OCI-M2 (cell line): ENCODE results near the gene MEN1.
"Not testable (repeated sequence)": the region's sequence is repeated elsewhere in the genome, so short reads cannot be mapped to it uniquely, and the experiment has no call there.

Source experiments
- DNase-seq: peaks from one replicate; lab custom pipeline; 2025; ENCODE audit not compliant: unreplicated experiment; lab: John Stamatoyannopoulos, UW

Gene MEN1

DNA sequence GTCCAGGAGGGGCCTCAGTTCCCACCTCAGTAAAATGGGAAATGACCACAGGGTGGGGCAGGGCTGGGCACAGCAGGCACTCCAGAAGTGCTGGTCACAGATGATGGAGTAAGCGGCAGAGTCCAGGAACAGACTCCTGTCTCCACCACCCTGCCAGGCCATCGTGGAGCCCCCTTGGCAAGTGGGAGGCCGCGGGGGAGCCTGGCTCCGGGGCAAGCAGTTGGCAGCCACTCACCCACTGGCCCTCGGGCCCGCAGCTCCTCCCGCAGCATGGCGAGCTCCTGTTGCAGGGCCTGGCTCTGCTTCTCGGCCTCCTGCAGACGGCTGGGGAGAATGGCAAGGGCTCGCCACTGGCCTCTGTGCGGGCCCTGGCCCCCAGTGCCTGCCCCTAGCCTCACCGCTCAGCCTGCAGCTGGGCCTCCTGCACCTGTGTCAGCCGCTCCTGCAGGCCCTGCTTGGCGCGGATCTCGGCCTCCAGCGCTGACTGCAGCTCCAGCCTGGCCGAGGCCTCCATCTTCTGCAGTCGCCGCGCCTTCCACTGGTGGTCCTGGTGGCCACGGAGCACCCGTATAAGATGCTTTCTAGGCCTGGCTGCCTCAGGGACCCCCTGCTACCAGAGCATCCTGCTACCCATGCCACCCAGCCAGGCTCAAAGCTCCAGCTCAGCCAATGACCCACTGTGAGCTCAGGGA, 23.8 kb upstream of the MEN1 start:
- DNase-seq = no peak

GRCh38 chr11:64833509-64833908, 23.2 kb upstream of the MEN1 start:
- DNase-seq = no peak

GRCh38 chr11:64833198-64833502, 22.8 kb upstream of the MEN1 start:
- DNase-seq = no peak

- no peak for DNase-seq
Measured at GRCh38 chr11:64832467-64833197, 22.3 kb upstream of the MEN1 start.

GRCh38 chr11:64831411-64831891, 21.1 kb upstream of the MEN1 start:
- no peak for DNase-seq

GRCh38 chr11:64829536-64830251, 19.3 kb upstream of the MEN1 start:
- DNase-seq = no peak

GRCh38 chr11:64827451-64827839, 17.1 kb upstream of the MEN1 start:
- no peak for DNase-seq

GRCh38 chr11:64826578-64827450, 16.5 kb upstream of the MEN1 start:
- DNase-seq = no peak

DNA sequence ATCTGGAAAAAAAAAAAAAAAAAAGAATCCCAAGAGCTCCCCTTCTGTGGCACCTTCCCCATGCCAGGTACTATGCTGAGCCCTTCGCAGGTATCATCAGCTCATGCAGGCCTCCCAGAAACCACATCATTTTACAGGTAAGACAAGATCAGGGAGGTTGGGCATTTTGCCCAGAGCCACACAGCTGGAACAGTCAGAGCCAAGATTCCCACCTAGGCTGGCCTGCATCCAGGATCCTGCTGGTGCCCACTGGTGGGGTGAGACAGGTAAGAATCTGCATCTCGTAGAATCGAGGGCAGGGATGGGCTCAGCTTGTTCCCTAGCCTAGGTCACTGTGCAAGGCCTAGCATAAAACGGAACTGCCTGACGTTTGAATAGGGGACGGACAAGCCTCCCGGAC, 15.7 kb upstream of the MEN1 start:
- DNase-seq = no peak

- DNase-seq = no peak
Measured at GRCh38 chr11:64823568-64824119, 13.3 kb upstream of the MEN1 start.

GRCh38 chr11:64817476-64817875, 7.1 kb upstream of the MEN1 start:
- no peak for DNase-seq

DNA sequence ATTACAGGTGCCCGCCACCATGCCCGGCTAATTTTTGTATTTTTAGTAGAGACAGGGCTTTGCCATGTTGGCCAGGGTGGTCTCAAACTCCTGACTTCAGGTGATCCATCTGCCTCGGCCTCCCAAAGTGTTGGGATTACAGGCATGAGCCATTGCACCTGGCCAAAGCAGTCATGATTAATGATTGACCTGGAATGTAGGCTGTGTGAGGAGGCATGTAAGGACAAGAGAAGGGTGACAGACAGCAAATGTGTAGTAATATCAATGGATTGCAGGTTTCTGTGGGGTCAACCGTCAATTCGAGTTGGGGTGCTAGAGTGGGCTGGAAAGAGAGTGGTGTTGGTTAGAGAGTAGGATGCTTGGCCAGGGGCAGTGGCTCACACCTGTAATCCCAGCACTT, 5.1 kb upstream of the MEN1 start:
- not testable (repeated sequence) for DNase-seq

- DNase-seq = no peak
Measured at GRCh38 chr11:64814712-64815187, 4.4 kb upstream of the MEN1 start.

DNA sequence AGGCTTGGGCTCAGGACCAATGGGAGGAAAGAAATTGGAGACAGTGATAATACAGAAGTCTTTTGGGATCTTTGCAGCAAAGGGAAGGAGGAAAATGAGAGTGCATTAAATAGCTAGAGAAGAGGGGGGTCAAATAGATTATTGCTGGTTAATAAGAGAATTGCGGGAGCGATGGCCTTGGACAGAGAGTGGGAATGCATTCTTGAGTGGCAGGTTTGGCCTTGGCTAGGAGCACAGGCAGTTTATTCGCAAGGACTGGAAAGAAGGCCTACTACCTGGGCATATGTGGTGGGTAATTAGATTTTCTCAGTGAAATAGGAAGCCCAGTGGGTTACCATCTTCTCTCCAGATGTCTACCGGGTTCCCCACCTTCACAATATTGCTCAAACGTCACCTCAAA, 3.5 kb upstream of the MEN1 start:
- no peak for DNase-seq

GRCh38 chr11:64810891-64811272, 531 bp upstream of the MEN1 start:
- no peak for DNase-seq

DNA sequence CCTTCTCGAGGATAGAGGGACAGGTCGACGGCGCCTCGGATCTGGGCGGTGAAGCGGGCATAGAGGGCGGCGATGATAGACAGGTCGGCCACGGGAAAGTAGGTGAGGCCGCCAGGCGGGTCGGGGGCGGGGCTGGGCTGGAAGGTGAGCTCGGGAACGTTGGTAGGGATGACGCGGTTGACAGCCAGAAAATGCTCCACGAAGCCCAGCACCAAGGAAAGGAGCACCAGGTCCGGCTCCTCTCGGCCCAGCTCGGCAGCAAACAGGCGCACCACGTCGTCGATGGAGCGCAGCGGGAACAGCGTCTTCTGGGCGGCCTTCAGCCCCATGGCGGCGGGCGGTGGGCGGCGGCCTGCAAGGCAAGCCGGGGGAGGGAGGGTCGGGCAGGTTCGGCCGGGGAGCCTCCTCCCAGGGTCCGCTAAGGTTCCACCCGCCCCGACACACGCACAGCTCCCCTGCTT, 540 bp downstream of the MEN1 start:
- no peak for DNase-seq

- DNase-seq = no peak
Measured at GRCh38 chr11:64805481-64805880, 4.9 kb downstream of the MEN1 start.

- DNase-seq = no peak
Measured at GRCh38 chr11:64804346-64805210, 5.8 kb downstream of the MEN1 start.

DNA sequence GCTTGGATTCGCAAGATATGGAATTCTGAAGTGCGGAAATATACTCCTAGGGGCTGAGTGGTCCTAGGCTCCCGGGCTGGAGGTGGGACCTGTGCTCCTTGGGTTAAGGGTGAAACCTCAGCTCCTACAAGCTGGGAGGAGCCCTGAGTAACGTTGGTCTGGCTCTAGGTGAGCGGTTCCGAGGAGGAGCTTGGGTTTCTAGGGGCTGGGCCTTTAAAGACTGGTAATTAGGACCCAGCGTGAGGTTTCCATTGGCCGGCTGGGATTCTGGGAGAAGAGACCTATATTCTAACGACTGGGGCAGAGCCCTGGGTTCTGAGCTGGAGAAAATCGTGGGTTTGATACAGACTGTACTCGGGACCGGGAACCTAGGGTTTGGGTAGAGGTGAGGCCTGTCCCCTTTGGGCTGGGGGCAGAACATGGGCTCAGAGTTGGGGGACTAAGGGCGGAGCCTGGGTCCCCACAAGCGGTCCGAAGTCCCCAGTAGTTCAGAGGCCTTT, 6.5 kb downstream of the MEN1 start:
- DNase-seq = no peak
